GM19193 (cell line): ENCODE results near the gene ARHGEF39.

Experiments used
- POLR2A ChIP-seq: IDR thresholded peaks from 4 replicates; pipeline ENCODE4 v1.6.1; 2011; ENCODE audit not compliant: insufficient read depth, insufficient read length; ENCODE audit errors: extremely low read depth

ARHGEF39 gene

DNA sequence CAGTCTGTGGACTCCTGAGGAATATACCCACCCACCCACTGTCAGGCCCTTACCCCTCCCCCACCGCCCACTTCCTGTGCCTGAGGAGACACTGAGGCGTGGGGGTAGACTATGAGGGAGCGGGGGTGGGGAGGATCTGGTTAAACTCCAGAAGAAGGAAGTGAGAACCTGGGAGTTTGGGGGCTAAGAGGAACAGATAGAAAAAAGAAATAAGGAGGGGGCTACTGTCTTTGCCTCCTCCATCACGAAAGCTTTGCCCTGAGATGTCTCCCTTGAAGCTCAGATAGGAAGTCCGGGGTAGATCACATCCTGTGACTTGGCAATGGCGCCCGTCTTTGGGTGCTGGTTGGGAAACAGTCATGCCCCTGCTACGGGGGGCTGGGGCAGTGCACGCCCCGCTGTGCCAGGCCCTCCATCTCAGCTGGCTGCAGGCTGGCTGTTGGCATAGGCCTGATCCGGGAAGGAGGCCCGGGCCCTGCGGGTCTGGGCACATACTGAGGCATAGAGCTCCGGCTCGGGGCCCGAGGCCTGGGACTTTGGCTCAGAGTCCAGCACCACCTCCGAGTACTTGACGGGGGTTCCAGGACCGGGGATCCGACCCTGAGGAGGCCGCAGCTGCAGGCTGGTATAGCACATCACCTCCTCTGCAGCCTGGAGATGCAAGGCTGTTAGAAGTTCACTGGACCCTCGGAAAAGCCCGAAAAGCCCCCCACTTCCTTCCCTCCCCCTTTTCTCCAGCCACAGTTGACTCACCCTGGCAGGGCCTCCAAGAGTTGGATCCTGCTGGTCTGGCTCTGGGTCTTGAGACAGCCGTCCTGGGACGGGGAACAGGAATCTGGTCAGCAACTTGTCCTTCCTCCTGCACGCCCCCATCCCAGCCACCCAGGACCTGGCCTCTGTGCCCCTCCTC is 15.3 kb downstream of the ARHGEF39 start:
- peak; percentile 61 for TF ChIP-seq POLR2A

DNA sequence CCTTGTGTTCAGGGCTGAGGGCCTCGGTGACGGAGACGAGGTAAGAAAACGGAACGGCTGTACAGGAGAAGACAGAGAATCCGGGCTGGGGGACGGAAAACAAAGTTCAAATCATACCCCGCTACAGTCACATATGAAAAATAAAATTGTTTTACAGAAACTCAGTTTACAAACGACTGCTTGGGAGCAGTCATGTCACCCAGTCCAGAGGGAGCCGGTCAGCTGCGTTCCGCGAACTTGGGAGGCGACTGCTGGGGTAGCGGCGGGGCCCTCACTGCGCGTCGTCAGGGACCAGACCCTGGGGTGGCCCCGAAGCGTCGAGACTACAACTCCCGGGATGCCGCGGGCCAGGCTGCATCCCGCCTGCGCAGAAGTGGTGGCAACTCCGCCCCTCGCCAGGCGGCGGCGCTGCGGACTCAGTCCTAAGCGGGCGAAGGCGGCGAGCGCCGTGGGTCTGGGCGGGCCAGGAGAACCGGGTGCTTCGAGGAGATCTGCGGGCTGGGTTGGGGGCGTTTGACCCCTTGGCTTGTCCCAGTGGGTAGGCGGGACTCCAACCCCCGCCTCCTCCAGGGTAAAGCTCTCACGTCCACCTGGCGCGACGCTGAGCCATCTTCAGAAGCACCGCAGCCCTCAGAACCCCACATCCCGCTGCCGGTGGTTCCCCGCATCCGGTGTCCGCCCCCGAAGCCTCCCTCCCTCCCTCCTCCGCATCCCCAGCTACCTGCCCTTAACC is 18.3 kb downstream of the ARHGEF39 start:
- peak; percentile 73 for TF ChIP-seq POLR2A

DNA sequence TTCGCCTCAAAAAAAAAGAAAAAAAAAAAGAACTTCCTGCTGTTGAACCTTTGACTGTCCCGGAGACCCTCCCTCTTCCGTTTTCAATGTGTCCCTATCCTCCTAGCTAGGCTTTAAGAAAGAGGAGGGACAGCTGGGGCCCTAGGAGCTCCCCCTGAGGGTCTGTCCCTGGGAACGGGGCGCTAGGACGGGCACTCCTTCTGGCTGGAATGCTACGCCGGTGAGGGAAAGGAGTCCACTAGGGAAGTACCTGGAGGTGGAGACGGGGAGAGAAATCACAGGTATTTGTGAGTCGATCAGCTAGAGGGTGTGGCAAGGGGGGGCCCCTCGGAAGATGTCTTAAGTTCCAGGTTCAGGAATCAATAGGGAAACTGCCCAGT is 18.9 kb downstream of the ARHGEF39 start:
- TF ChIP-seq POLR2A: no peak

- TF ChIP-seq POLR2A: no peak
Measured at GRCh38 chr9:35643046-35643445, 21.9 kb downstream of the ARHGEF39 start.

GRCh38 chr9:35639631-35640030 is 25.4 kb downstream of the ARHGEF39 start:
- no peak for TF ChIP-seq POLR2A

- TF ChIP-seq POLR2A: no peak
Measured at GRCh38 chr9:35636135-35636876, 28.7 kb downstream of the ARHGEF39 start.

- no peak for TF ChIP-seq POLR2A
Measured at GRCh38 chr9:35635730-35636129, 29.3 kb downstream of the ARHGEF39 start.

- TF ChIP-seq POLR2A: no peak
Measured at GRCh38 chr9:35629597-35629996, 35.4 kb downstream of the ARHGEF39 start.

DNA sequence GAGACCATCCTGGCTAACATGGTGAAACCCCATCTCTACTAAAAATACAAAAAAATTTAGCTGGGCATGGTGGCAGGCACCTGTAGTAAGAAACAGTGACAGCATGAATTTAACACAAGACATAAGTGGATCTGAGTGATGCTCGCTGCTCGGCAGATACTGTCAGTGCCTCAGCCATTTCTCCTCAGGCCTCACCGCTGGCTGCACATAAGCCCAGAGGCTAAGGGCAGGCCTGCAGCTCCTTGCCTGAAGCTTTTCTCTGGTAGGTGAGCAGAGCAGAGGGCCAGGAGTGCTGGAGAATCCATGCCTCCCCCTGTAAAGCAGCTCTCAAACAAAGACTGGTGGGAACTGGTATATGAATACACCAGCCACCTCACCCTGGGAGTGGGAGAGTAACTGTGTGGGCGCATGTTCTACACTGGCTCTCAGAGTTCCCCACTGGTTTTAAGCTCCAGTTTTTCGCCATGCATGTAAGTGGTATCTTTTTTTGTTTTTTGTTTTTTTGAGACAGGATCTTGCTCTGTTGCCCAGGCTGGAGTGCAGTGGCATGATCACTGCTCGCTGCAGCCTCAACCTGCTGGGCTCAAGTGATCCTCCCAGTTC is 36.5 kb downstream of the ARHGEF39 start:
- TF ChIP-seq POLR2A: no peak

DNA sequence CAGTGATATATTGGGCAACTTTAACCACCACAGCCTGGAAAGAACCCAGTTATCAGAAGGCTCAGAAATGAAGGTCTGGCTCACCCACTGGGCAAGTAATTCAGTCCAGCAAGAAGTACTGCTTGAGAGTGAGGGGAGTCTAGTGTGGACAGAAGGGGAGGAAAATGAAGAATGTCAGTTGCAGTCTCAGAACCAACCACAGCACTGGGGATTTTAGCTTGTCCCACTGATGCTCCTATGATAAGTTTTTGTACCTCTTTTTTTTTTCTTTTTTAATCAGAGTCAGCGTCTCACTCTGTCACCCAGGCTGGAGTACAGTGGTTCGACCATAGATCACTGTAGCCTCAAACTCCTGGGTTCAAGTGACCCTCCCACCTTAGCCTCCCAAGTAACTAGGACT is 37.4 kb downstream of the ARHGEF39 start:
- TF ChIP-seq POLR2A: no peak

- no peak for TF ChIP-seq POLR2A
Measured at GRCh38 chr9:35619800-35620158, 45.2 kb downstream of the ARHGEF39 start.

DNA sequence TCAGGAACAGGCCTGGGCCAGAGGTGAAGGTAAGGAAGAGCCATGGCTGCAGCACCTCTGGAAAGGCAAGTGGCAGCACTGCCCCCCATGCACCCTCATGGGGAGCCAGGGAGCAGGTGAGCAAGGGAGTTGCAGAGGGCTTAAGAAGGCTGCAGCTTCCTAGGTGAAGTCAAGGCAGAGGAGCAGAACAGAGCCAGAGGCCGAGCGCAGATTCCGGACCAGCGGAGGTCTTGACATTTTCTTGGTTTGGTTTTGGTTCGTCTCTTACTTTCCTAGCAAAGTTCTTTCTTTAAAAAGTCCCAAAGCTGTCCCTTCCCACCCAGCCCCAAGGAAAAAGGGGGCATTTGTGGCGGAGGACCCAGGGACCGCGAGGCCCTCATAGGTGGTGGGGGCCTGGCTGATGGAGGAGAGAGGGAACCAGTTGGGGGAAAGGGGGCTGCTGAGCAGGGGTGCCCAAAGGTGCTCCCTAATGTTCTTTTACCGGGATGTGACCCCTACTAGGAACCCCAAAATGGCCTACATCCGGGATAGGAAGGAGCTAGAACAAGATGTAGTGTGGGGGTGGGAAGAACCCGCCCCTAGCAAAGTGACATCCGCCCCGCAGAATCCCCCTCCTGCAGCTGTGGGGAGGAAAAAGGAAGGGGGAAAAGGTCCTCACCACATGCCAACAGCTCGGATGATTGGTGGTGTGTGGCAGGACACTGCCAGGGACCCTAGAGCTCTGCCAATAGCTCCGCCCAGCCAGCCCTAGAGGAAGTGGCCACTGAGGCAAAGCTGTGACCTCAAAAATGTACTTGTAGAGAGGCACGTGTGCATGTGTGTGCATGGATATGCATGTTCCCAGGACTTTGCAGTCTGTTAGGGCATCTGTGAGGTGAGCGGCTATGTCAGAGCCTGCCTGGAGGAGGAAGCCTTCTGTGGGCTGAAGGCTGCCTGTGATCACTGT is 45.9 kb downstream of the ARHGEF39 start:
- TF ChIP-seq POLR2A: peak; percentile 51

DNA sequence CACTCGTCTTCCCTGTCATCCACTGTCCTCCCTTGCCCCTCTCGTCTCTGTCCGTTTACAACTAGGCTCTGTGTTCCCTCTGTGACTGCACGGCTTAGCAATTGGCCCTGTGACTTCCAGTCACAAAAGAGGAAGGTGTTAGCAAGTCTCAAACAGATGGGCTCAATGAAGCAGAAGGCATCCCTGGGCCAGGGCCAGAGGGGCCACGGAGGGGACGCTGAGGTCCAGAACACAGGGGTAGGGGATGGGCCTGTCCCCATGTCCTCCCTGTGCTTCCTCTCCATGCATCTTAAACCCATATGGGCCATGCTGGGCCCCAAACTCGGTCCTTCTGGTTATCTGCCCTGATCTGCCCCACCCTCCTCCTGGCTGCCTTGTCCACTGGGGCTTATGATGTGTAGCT is 46.7 kb downstream of the ARHGEF39 start, which contains the start of gene CD72:
TSS of gene CD72 (minus strand) at position 89 of the 403 bp plus-strand sequence. CDS start 110 bp downstream, outside the sequence.
- TF ChIP-seq POLR2A: peak; percentile 46

DNA sequence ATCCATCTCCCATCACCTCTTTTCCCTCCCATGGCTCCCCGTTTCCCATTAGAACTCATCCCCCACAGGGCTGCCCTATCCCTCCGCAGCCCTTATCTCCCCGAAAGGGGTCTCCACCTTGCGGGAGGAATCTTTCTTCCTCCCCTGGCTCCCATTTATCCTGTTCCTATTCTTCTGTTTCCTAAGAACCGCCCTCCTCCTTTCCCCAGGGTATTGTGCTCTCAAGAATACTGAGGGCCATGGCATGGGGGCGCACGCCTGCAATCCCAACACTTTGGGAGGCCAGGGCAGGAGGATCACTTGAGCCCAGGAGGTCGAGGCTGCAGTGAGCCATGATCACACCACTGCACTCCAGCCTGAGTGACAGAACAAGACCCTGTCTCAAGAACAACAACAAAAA is 47.4 kb downstream of the ARHGEF39 start:
- no peak for TF ChIP-seq POLR2A
